Measurements from ENCODE around the gene PRDX5.
"Not testable (repeated sequence)": the region's sequence is repeated elsewhere in the genome, so short reads cannot be mapped to it uniquely, and the experiment has no call there.

PRDX5 gene

GRCh38 chr11:64305075-64305690 is 12.7 kb upstream of the PRDX5 start, which contains the start of gene ESRRA:
Gene ESRRA, plus strand, starts transcription at chr11:64305524. Its CDS starts 1,656 bp downstream, at chr11:64307180.
- in situ Hi-C loops (cut with MboI; ENCODE audit: low sequenced_read_pairs) = no loop called here

DNA sequence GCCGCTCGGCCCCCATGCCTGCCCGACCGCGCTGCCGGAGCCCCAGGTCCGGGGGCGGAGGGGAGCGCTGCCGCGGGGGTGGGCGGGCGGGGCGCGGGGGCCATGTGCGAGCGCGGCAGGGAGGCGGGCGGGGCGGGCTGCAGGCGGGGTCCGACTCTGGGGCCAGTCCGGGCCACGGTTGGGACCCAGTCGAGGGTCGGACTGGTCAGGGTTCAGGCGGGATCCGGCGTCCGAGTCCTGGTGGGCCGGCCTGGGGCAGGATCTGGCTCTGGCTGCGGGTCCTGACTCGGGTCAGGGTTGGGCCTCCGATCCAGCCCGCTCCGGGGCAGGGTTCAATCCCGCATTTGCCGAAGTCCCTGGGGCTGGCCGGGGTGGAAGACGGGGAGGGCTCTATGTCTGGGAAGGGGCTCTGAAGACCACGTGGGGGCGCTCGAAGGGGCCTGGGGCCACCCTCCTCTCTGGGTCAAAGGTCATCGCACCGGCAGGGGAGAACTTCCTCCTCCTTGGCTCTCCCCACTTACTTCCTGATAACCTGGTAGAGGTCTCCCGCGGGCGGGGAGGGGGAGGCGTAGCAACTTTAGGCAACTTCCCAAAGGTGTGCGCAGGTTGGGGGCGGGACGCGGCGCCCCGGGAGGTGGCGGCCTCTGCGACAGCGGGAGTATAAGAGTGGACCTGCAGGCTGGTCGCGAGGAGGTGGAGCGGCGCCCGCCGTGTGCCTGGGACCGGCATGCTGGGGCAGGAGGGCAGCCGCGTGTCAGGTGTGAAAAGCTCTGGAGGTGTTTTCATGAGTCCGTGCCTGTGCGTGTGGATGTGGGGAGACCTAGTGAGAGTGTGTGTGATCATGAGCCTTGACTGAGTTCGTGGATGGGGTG is 12.0 kb upstream of the PRDX5 start:
- in situ Hi-C loops (cut with MboI; ENCODE audit: low sequenced_read_pairs) = no loop called here

DNA sequence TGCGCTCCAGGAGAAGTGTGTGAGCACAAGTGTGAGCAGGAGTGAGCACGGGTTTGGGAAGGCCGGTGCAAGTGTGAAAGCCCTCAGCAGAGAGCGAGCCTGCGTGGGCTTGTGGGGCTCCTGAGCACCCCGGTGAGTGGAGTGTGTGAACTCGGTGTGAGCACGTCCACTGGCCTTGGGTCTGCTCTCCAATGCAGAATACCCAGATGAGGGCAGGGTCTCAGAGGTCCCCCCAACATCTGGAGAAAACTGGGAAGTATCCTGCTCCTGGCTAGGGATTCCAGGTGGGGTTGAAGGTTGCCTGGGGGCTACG is 11.4 kb upstream of the PRDX5 start:
- in situ Hi-C loops (cut with MboI; ENCODE audit: low sequenced_read_pairs) = no loop called here

- in situ Hi-C loops (cut with MboI; ENCODE audit: low sequenced_read_pairs) = no loop called here
These were observed 10.9 kb upstream of the PRDX5 start for GRCh38 chr11:64306876-64307622.

GRCh38 chr11:64307795-64308194 is 10.1 kb upstream of the PRDX5 start:
- in situ Hi-C loops (cut with MboI; ENCODE audit: low sequenced_read_pairs) = not testable (repeated sequence)

DNA sequence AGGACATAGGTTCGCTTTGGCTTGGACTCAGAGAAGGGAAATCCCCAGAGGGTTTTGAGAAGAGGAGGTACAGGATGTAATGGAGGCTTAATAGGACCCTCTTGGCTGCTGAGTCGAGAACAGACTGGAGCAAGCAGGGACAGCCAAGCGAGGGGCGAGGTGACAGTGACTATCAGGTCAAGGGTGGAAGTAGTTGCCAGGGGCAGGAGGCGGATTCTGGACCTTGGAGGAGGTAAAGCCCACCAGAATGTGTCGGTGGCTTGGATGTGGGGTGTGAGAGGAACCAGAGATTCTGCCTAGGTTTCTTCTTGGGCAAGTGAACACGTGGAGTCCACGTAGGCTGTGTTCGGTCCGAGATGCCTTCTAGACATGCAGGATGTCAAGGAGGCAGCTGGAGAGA is 5.0 kb upstream of the PRDX5 start:
- in situ Hi-C loops (cut with MboI; ENCODE audit: low sequenced_read_pairs) = no loop called here

DNA sequence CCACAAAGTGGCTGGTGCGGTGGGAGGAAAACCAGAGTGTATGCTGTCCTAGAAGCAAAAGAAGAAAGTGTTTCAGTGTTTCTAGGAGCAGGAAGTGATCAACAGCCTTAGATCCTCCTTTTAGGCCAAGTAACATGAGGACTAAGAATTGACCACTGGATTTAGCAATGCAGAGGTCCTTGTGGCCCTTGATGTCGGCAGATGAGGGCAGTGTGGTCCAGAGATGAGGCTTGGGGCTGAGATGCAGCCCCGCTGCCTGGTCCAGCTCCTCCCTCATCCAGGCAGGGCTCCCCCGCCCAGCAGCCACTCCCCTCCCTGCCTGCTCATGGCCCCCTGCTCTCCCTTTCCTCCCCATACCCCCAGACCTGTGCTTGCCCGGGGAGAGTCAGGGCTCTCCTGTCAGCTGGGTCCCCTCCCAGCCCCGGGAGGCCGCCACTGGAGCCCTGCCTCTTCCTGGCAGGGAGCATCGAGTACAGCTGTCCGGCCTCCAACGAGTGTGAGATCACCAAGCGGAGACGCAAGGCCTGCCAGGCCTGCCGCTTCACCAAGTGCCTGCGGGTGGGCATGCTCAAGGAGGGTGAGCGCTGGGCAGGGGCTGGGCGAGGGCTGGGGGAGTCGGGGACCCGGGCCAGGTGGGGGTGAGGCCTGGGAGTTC is 4.3 kb upstream of the PRDX5 start:
- in situ Hi-C loops (cut with MboI; ENCODE audit: low sequenced_read_pairs) = no loop called here

DNA sequence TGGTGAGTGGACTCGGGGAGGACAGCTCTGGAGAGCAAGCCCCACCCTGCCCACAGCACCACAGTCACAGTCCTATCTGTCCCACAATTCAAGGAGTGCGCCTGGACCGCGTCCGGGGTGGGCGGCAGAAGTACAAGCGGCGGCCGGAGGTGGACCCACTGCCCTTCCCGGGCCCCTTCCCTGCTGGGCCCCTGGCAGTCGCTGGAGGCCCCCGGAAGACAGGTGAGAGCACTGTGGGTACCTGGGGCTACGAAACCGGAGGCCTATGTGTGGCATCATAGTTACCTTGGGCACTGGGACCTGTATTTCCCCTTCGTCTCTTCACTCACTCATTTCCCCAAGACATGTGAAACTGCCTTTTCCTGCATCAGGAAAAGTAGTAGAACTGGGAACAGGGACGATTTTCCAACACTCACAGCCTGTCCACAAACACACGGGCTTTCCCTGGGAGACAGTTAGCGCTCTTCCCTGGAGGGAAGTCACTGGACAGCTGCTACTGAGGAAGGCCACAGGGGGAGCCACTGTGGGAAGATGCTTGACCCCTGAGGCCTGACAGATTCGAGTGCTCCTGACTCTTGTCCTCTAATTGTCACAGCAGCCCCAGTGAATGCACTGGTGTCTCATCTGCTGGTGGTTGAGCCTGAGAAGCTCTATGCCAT is 3.6 kb upstream of the PRDX5 start:
- in situ Hi-C loops (cut with MboI; ENCODE audit: low sequenced_read_pairs) = no loop called here

- in situ Hi-C loops (cut with MboI; ENCODE audit: low sequenced_read_pairs) = no loop called here
These were observed 2.9 kb upstream of the PRDX5 start for GRCh38 chr11:64314805-64315561.

DNA sequence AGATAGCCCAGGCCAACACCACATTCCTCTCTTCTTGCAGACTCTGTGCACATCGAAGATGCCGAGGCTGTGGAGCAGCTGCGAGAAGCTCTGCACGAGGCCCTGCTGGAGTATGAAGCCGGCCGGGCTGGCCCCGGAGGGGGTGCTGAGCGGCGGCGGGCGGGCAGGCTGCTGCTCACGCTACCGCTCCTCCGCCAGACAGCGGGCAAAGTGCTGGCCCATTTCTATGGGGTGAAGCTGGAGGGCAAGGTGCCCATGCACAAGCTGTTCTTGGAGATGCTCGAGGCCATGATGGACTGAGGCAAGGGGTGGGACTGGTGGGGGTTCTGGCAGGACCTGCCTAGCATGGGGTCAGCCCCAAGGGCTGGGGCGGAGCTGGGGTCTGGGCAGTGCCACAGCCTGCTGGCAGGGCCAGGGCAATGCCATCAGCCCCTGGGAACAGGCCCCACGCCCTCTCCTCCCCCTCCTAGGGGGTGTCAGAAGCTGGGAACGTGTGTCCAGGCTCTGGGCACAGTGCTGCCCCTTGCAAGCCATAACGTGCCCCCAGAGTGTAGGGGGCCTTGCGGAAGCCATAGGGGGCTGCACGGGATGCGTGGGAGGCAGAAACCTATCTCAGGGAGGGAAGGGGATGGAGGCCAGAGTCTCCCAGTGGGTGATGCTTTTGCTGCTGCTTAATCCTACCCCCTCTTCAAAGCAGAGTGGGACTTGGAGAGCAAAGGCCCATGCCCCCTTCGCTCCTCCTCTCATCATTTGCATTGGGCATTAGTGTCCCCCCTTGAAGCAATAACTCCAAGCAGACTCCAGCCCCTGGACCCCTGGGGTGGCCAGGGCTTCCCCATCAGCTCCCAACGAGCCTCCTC is 2.0 kb upstream of the PRDX5 start:
- in situ Hi-C loops (cut with MboI; ENCODE audit: low sequenced_read_pairs) = not testable (repeated sequence)

DNA sequence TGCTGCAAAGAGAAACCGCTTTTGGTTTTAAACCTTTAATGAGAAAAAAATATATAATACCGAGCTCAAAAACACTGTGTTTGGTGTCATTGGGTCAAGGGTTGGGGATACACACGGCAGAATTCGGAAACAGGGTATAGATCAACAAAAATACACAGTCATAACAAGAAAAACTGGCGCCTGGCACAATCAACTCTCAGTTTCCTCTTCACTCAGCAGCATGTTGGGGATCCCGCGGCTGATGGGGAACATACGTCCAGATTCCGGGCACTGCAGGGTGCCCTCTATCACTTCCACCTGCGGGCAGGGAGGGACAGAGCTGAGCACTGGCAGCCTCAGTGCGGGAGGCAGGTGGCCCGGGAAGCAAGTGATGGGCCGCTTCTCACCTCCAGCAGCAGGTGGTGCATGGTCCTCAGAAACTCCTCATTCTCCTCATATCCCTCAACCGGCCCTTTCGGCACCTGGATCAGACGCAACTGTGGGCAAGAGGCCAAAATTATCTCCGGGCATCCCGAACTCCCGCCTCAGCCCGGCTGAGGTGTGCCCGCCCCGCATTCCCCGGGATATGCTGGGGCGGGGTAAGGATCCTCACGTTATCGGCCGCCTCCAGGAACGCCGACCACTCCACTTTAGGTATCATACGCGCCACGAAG is 1.1 kb upstream of the PRDX5 start:
- in situ Hi-C loops (cut with MboI; ENCODE audit: low sequenced_read_pairs) = no loop called here

GRCh38 chr11:64317325-64317960 is 478 bp upstream of the PRDX5 start, which contains the start of gene TRMT112:
Gene TRMT112, minus strand, starts transcription at chr11:64317559. Its CDS starts 33 bp downstream, at chr11:64317526.
- in situ Hi-C loops (cut with MboI; ENCODE audit: low sequenced_read_pairs) = no loop called here

DNA sequence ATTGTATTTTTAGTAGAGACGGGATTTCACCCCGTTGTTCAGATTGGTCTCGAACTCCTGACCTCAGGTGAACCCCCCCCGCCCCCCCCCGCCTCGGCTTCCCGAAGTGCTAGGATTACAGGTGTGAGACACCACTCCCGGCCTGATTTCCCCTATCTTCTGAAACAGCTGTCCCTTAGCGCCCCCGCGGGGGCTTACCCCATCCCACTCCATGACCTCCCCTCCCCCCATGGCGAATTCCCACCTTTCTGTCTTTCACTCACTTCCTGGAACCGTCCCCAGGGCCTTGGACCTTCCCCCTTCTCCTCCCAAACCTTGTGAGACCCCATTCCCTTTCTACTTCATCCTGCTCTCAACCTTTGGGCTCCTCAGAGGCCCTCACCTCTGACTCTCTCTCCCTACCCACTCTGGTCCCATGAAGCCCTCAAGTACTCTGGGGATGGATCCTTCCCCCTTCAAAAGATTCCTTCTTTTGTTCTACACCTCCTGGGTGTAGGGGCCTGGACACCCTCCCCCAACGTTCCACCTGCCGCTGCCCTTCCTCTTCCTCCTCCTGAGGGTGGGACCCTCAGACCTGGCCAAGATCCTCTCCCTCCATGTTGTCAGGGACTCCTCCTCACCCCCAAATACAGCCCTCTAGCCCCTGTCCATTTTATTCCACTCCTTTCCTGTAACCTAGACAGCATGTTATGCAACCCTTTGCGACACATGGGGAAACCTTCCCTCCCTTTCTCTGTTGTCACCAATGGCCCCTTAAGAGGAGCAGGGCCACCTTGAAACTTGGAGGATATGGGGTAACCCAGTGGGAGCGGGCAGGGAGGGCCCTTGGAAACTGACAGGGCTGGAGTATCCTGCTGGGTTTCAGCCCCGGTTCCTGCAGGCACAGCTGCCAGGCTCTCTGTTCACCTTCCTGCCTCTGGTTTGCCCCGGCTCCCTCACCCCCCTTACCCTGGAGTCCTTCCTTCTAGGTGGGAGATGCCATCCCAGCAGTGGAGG is 1.1 kb downstream of the PRDX5 start:
- in situ Hi-C loops (cut with MboI; ENCODE audit: low sequenced_read_pairs) = no loop called here

GRCh38 chr11:64320556-64320955 is 2.6 kb downstream of the PRDX5 start:
- in situ Hi-C loops (cut with MboI; ENCODE audit: low sequenced_read_pairs) = no loop called here

DNA sequence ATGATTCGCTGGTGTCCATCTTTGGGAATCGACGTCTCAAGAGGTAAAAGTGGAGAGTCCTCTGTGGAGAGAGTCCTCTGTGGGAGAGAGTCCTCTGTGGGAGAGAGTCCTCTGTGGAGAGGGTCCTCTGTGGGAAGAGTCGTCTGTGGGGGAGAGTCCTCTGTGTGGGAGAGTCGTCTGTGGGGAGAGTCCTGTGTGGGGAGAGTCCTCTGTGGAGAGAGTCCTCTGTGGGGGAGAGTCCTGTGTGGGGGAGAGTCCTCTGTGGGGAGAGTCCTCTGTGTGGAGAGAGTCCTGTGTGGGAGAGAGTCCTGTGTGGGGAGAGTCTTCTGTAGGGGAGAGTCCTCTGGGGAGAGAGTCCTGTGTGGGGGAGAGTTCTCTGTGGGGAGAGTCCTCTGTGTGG is 3.1 kb downstream of the PRDX5 start:
- in situ Hi-C loops (cut with MboI; ENCODE audit: low sequenced_read_pairs) = no loop called here

DNA sequence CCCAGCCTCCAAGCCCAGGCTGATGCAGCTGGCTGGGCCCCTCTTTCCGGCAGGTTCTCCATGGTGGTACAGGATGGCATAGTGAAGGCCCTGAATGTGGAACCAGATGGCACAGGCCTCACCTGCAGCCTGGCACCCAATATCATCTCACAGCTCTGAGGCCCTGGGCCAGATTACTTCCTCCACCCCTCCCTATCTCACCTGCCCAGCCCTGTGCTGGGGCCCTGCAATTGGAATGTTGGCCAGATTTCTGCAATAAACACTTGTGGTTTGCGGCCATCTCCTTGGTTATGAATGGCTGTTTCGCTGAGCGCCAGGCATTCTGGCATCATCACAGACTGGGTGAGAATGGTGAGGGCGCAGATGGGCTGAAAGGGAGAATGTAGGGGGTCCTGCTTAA is 3.6 kb downstream of the PRDX5 start:
- in situ Hi-C loops (cut with MboI; ENCODE audit: low sequenced_read_pairs) = no loop called here

GRCh38 chr11:64322925-64323260 is 5.0 kb downstream of the PRDX5 start:
- in situ Hi-C loops (cut with MboI; ENCODE audit: low sequenced_read_pairs) = no loop called here
